WTC11 (cell line): Measurements from ENCODE around the gene ACSBG1.

Source experiments
- ATF1 ChIP-seq: sonication (generic); formaldehyde crosslinking; IDR thresholded peaks from 2 replicates; pipeline ENCODE4 v1.8.1; 2023; ENCODE audit warnings: mild to moderate bottlenecking, moderate library complexity, missing genetic modification reagents
- CREB1 ChIP-seq: sonication (generic); formaldehyde crosslinking; IDR thresholded peaks from 2 replicates; pipeline ENCODE4 v1.8.0; 2023; ENCODE audit warnings: mild to moderate bottlenecking, missing genetic modification reagents
- ESRRA ChIP-seq: sonication (generic); formaldehyde crosslinking; IDR thresholded peaks from 2 replicates; pipeline ENCODE4 v1.8.1; 2022; ENCODE audit warnings: mild to moderate bottlenecking, missing genetic modification reagents, borderline replicate concordance
- GABPB1 ChIP-seq: sonication (generic); formaldehyde crosslinking; IDR thresholded peaks from 2 replicates; pipeline ENCODE4 v1.8.1; 2023; ENCODE audit warnings: mild to moderate bottlenecking, missing genetic modification reagents
- IRF2 ChIP-seq: sonication (generic); formaldehyde crosslinking; IDR thresholded peaks from 2 replicates; pipeline ENCODE4 v1.8.0; 2022; ENCODE audit warnings: low read depth, missing genetic modification reagents, borderline replicate concordance
- ZNF317 ChIP-seq: sonication (generic); formaldehyde crosslinking; IDR thresholded peaks from 2 replicates; pipeline ENCODE4 v1.8.1; 2023; ENCODE audit warnings: low read depth, mild to moderate bottlenecking, moderate library complexity, missing genetic modification reagents, borderline replicate concordance
- TF ChIP-seq, protein P1 (sequence below): sonication (generic); formaldehyde crosslinking; IDR thresholded peaks from 2 replicates; pipeline ENCODE4 v1.8.1; 2023; ENCODE audit warnings: mild to moderate bottlenecking, missing genetic modification reagents, moderate library complexity
- TF ChIP-seq, protein P2 (sequence below): fragments of 200-600 bp; IDR thresholded peaks from 2 replicates; pipeline ENCODE4 v1.8.0; 2022; ENCODE audit warnings: antibody characterized with exemption
- TF ChIP-seq, protein P3 (sequence below): sonication (generic); formaldehyde crosslinking; IDR thresholded peaks from 2 replicates; pipeline ENCODE4 v1.8.1; 2022; ENCODE audit warnings: low read depth, mild to moderate bottlenecking, moderate library complexity, missing genetic modification reagents, borderline replicate concordance
- TF ChIP-seq, protein P4 (sequence below): sonication (generic); formaldehyde crosslinking; IDR thresholded peaks from 2 replicates; pipeline ENCODE4 v1.8.1; 2023; ENCODE audit warnings: mild to moderate bottlenecking, missing genetic modification reagents
- TF ChIP-seq, protein P5 (sequence below): sonication (generic); formaldehyde crosslinking; IDR thresholded peaks from 2 replicates; pipeline ENCODE4 v1.8.1; 2023; ENCODE audit warnings: mild to moderate bottlenecking, moderate library complexity, missing genetic modification reagents
- TF ChIP-seq, protein P6 (sequence below): sonication (generic); formaldehyde crosslinking; IDR thresholded peaks from 2 replicates; pipeline ENCODE4 v1.8.1; 2022; ENCODE audit warnings: missing genetic modification reagents, borderline replicate concordance
- TF ChIP-seq, protein P7 (sequence below): sonication (generic); formaldehyde crosslinking; IDR thresholded peaks from 2 replicates; pipeline ENCODE4 v1.8.1; 2022; ENCODE audit warnings: mild to moderate bottlenecking, missing genetic modification reagents, moderate library complexity, borderline replicate concordance
- TF ChIP-seq, protein P8 (sequence below): sonication (generic); formaldehyde crosslinking; conservative IDR thresholded peaks from 2 replicates; pipeline ENCODE4 v1.8.1; 2023; ENCODE audit warnings: mild to moderate bottlenecking, low read depth, missing genetic modification reagents, moderate library complexity

DNA sequence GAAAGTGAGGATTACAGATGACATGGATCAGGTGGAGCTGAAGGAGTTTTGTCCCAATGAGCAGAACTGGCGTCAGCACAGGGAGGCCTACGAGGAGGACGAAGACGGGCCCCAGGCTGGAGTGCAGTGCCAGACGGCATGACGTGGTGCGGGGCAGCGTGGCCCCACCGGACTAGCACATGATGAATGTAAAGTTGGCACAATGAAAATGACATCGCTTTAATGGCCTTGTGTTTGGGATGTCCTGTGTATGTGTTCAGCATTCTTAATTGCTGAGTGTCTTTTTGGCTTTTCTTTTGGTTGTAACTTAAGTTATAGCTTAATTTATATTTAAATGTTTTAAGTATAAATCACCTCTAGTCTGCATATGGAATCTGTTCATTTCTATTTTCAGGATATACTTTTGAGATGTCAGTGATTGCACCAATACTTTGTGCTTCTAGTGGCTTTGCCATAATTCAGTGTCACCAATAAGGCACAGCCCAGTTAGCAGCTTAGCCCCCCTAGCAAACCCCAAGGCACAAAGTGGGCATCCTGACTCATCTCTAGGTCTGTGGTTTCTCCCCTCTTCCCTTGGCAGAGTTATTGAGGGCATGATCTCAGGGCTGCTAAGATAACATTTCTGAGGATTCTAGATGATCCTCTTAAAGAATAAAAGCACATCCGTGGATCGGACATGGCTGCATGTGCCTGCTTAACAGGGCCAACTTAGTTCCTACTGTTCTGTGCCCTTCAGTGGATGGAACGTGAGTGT, 46.1 kb upstream of the ACSBG1 start:
- TF ChIP-seq, protein P1, sequence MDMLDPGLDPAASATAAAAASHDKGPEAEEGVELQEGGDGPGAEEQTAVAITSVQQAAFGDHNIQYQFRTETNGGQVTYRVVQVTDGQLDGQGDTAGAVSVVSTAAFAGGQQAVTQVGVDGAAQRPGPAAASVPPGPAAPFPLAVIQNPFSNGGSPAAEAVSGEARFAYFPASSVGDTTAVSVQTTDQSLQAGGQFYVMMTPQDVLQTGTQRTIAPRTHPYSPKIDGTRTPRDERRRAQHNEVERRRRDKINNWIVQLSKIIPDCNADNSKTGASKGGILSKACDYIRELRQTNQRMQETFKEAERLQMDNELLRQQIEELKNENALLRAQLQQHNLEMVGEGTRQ, result no peak
- TF ChIP-seq GABPB1 (CRISPR knock-in tag) (no peak), ZNF317 (CRISPR knock-in tag) (no peak), ATF1 (CRISPR knock-in tag) (no peak), IRF2 (CRISPR knock-in tag) (no peak), ESRRA (no peak), CREB1 (CRISPR knock-in tag) (no peak)
- TF ChIP-seq, protein P2, sequence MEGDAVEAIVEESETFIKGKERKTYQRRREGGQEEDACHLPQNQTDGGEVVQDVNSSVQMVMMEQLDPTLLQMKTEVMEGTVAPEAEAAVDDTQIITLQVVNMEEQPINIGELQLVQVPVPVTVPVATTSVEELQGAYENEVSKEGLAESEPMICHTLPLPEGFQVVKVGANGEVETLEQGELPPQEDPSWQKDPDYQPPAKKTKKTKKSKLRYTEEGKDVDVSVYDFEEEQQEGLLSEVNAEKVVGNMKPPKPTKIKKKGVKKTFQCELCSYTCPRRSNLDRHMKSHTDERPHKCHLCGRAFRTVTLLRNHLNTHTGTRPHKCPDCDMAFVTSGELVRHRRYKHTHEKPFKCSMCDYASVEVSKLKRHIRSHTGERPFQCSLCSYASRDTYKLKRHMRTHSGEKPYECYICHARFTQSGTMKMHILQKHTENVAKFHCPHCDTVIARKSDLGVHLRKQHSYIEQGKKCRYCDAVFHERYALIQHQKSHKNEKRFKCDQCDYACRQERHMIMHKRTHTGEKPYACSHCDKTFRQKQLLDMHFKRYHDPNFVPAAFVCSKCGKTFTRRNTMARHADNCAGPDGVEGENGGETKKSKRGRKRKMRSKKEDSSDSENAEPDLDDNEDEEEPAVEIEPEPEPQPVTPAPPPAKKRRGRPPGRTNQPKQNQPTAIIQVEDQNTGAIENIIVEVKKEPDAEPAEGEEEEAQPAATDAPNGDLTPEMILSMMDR, result no peak
- TF ChIP-seq, protein P3, sequence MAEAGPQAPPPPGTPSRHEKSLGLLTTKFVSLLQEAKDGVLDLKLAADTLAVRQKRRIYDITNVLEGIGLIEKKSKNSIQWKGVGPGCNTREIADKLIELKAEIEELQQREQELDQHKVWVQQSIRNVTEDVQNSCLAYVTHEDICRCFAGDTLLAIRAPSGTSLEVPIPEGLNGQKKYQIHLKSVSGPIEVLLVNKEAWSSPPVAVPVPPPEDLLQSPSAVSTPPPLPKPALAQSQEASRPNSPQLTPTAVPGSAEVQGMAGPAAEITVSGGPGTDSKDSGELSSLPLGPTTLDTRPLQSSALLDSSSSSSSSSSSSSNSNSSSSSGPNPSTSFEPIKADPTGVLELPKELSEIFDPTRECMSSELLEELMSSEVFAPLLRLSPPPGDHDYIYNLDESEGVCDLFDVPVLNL (CRISPR knock-in tag), result no peak
- TF ChIP-seq, protein P4, sequence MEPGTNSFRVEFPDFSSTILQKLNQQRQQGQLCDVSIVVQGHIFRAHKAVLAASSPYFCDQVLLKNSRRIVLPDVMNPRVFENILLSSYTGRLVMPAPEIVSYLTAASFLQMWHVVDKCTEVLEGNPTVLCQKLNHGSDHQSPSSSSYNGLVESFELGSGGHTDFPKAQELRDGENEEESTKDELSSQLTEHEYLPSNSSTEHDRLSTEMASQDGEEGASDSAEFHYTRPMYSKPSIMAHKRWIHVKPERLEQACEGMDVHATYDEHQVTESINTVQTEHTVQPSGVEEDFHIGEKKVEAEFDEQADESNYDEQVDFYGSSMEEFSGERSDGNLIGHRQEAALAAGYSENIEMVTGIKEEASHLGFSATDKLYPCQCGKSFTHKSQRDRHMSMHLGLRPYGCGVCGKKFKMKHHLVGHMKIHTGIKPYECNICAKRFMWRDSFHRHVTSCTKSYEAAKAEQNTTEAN (CRISPR knock-in tag), result no peak
- TF ChIP-seq, protein P5, sequence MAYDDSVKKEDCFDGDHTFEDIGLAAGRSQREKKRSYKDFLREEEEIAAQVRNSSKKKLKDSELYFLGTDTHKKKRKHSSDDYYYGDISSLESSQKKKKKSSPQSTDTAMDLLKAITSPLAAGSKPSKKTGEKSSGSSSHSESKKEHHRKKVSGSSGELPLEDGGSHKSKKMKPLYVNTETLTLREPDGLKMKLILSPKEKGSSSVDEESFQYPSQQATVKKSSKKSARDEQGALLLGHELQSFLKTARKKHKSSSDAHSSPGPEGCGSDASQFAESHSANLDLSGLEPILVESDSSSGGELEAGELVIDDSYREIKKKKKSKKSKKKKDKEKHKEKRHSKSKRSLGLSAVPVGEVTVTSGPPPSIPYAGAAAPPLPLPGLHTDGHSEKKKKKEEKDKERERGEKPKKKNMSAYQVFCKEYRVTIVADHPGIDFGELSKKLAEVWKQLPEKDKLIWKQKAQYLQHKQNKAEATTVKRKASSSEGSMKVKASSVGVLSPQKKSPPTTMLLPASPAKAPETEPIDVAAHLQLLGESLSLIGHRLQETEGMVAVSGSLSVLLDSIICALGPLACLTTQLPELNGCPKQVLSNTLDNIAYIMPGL (CRISPR knock-in tag), result no peak
- TF ChIP-seq, protein P6, sequence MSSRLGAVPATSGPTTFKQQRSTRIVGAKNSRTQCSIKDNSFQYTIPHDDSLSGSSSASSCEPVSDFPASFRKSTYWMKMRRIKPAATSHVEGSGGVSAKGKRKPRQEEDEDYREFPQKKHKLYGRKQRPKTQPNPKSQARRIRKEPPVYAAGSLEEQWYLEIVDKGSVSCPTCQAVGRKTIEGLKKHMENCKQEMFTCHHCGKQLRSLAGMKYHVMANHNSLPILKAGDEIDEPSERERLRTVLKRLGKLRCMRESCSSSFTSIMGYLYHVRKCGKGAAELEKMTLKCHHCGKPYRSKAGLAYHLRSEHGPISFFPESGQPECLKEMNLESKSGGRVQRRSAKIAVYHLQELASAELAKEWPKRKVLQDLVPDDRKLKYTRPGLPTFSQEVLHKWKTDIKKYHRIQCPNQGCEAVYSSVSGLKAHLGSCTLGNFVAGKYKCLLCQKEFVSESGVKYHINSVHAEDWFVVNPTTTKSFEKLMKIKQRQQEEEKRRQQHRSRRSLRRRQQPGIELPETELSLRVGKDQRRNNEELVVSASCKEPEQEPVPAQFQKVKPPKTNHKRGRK (CRISPR knock-in tag), result no peak
- TF ChIP-seq, protein P7, sequence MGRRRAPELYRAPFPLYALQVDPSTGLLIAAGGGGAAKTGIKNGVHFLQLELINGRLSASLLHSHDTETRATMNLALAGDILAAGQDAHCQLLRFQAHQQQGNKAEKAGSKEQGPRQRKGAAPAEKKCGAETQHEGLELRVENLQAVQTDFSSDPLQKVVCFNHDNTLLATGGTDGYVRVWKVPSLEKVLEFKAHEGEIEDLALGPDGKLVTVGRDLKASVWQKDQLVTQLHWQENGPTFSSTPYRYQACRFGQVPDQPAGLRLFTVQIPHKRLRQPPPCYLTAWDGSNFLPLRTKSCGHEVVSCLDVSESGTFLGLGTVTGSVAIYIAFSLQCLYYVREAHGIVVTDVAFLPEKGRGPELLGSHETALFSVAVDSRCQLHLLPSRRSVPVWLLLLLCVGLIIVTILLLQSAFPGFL (CRISPR knock-in tag), result no peak
- TF ChIP-seq, protein P8, sequence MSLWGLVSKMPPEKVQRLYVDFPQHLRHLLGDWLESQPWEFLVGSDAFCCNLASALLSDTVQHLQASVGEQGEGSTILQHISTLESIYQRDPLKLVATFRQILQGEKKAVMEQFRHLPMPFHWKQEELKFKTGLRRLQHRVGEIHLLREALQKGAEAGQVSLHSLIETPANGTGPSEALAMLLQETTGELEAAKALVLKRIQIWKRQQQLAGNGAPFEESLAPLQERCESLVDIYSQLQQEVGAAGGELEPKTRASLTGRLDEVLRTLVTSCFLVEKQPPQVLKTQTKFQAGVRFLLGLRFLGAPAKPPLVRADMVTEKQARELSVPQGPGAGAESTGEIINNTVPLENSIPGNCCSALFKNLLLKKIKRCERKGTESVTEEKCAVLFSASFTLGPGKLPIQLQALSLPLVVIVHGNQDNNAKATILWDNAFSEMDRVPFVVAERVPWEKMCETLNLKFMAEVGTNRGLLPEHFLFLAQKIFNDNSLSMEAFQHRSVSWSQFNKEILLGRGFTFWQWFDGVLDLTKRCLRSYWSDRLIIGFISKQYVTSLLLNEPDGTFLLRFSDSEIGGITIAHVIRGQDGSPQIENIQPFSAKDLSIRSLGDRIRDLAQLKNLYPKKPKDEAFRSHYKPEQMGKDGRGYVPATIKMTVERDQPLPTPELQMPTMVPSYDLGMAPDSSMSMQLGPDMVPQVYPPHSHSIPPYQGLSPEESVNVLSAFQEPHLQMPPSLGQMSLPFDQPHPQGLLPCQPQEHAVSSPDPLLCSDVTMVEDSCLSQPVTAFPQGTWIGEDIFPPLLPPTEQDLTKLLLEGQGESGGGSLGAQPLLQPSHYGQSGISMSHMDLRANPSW (CRISPR knock-in tag), result no peak
